Activated CD8-positive, alpha-beta T cell treated with anti-CD3 and anti-CD28 coated beads for 36 hours (primary cell): ENCODE results near the gene MYO9A. TPM values are rescaled to one million over a fixed set of nuclear protein-coding genes. Genes with fewer than 3 reads are reported as not detected.

ENCODE experiments used
- ATAC-seq: fragments of 200-7000 bp; cut with Tn5 transposase; one replicate; pipeline ENCODE4 v1.10.0; 2021; ENCODE audit warnings: mild to moderate bottlenecking, moderate library complexity
- CTCF ChIA-PET: fragments of 350-600 bp; sonication (Branson Sonifier 250); formaldehyde crosslinking; loops from one replicate; lab custom pipeline; 2021; ENCODE audit warnings: antibody characterized with exemption; lab: Charles Lee
- POLR2A ChIA-PET: fragments of 350-600 bp; sonication (Branson Sonifier 250); formaldehyde crosslinking; loops from one replicate; lab custom pipeline; 2021; ENCODE audit warnings: antibody characterized with exemption; lab: Charles Lee
- DNase-seq: peaks from one replicate; pipeline ENCODE4 v3.0.0-alpha.2; 2020
- H3K27ac Mint-ChIP-seq: one replicate; pipeline ENCODE4 v1.8.0; 2021; ENCODE audit warnings: mild to moderate bottlenecking, mixed read lengths
- H3K27me3 Mint-ChIP-seq: one replicate; pipeline ENCODE4 v1.8.0; 2021; ENCODE audit warnings: mixed read lengths
- H3K36me3 Mint-ChIP-seq: one replicate; pipeline ENCODE4 v1.8.0; 2021; ENCODE audit warnings: low read depth, mixed read lengths
- H3K4me1 Mint-ChIP-seq: one replicate; pipeline ENCODE4 v1.8.0; 2021; ENCODE audit warnings: low read depth, mixed read lengths
- H3K4me3 Mint-ChIP-seq: one replicate; pipeline ENCODE4 v1.8.0; 2021; ENCODE audit warnings: mild to moderate bottlenecking, moderate library complexity, mixed read lengths
- H3K9me3 Mint-ChIP-seq: one replicate; pipeline ENCODE4 v1.8.0; 2021; ENCODE audit warnings: mixed read lengths
- CTCF ChIP-seq: fragments of 200-600 bp; IDR thresholded peaks from one replicate; pipeline ENCODE4 v1.8.0; 2022; ENCODE audit warnings: antibody characterized with exemption, mild to moderate bottlenecking
- intact Hi-C: fragments of 100-400 bp; cut with micrococcal nuclease; formaldehyde crosslinking; loops from one replicate; pipeline ENCODE4 v1.10.0; 2022
- total RNA-seq, 2 experiments: library from RNA; stranded (reverse); gene quantifications; one replicate each; pipeline ENCODE4 v1.2.3, GENCODE V29; 2021

Gene MYO9A
- total RNA-seq, 2 experiments from 2014 or later: 16.8 to 18.7 TPM

- Mint-ChIP-seq H3K4me3 (no peak overlapping the region), H3K27me3 (no peaks in the 10 kb centered on the region), H3K4me1 (peaks cover 6% of the 10 kb centered on the region), H3K9me3 (no peaks in the 10 kb centered on the region), H3K36me3 (no peaks in the 10 kb centered on the region), H3K27ac (no peak overlapping the region)
- DNase-seq (no peak), ATAC-seq (no peak)
- intact Hi-C loops: no loop called here
- POLR2A ChIA-PET: interaction anchor here (0.7 kb wide), 1 partner anchor 361 kb away, joined by 3 read pairs; no protein-coding TSS in a partner anchor
- CTCF ChIA-PET: interaction anchor here (1.4 kb wide), 1 partner anchor 380 kb away, joined by 3 read pairs; no protein-coding TSS in a partner anchor
- TF ChIP-seq CTCF: no peak
Observed at GRCh38 chr15:71775856-71776255, 342.1 kb downstream of the MYO9A start.

GRCh38 chr15:71773206-71773859 is 344.6 kb downstream of the MYO9A start:
- ATAC-seq: no peak
- no peaks in the 10 kb centered on the region for H3K4me1 Mint-ChIP-seq
- intact Hi-C loops: no loop called here
- H3K36me3 Mint-ChIP-seq: no peaks in the 10 kb centered on the region
- H3K27ac Mint-ChIP-seq: no peak overlapping the region
- CTCF ChIA-PET: no interaction called here
- peaks cover under 1% of the 10 kb centered on the region for H3K27me3 Mint-ChIP-seq
- POLR2A ChIA-PET: no interaction called here
- no peak for TF ChIP-seq CTCF
- no peak for DNase-seq
- no peaks in the 10 kb centered on the region for H3K9me3 Mint-ChIP-seq
- H3K4me3 Mint-ChIP-seq: no peak overlapping the region

Other genes with a start within 250 kb of the MYO9A start
- 1 to 10 TPM; 2.8 TPM for gene SENP8, start 253 bp upstream of the MYO9A start, total RNA-seq
- not detected for gene GRAMD2A, start 79.6 kb upstream of the MYO9A start, total RNA-seq
- gene PKM, start 113.0 kb upstream of the MYO9A start, total RNA-seq: 1,000 to 10,000 TPM; 2,565 to 2,588 TPM
- gene PARP6, start 154.4 kb upstream of the MYO9A start, total RNA-seq: 10 to 100 TPM; 48.7 to 50.1 TPM
- under 1 TPM; 0.18 to 0.20 TPM for gene CELF6, start 202.0 kb upstream of the MYO9A start, total RNA-seq